ENCODE results near the gene PRPF40B.
A peak's percentile ranks its signal among the peaks of the same experiment; 100 is the strongest.
"Not testable (repeated sequence)": the region's sequence is repeated elsewhere in the genome, so short reads cannot be mapped to it uniquely, and the experiment has no call there.

The PRPF40B gene

DNA sequence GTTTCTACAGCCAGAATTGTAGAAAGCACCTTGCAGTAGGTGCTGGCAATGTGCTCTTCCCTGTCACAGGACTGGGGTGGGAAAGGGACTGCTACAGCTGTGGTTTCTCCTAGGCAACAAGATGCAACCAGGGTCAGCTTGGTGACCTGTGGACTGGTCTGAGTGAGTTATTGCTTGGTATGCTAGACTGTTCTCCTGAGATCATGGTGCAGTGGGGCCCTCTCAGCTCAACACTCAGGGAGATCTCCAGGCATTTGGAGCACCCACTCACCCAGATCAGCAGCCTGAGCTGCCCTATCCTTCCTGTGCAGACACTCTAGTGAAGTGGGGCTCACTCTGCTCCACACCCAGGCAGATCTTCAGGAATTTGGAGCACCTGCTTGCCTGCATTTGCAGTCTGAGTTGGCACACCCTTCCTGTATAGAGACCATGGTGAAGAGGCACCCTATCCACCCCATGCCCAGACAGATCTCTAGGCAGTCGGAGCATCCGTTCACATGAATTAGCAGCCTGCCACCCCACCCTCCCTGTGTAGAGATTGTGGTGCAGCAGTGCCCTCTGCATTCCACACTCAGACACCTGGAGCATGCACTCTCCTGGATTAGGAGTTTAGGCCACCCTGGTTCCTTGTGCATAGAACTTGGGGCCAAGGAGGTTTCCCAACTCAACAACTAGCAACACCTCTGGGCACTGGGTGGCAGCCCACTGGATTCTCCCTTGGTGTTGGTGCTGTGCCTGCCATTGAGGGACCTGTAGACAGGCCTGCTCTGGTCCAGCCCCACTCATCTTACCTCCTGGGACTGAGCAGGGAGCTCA lies 14.1 kb upstream of the PRPF40B start:
- no peak for DNase-seq (ENCODE audit: low read depth)

DNA sequence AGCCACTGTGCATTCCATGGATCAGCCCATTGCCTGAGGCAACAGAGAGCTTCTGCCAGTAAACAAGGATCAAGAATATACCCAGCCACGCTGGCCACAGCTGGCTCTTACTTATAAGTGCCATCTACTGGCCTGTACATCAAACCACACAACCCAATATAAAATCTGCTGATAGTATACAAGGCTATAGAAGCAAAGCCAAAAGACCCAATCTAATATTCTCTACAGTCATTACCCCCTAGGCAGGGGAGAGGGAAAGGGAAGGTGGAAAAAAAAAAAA lies 13.5 kb upstream of the PRPF40B start:
- DNase-seq (ENCODE audit: low read depth): no peak

DNA sequence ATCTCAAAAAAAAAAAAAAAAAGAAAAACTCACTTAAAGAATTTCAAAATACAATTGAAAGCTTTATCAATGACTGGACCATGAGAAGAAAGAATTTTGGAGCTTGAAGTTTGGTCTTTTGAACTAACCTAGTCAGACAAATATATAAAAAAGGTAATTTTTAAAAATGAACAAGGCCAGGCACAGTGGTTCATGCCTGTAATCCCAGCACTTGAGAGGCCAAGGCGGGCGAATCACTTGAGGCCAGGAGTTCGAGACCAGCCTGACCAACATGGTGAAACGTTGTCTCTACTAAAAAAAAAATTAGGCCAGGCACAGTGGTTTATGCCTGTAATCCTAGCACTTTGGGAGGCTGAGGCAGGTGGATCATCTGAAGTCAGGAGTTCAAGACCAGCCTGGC lies 12.6 kb upstream of the PRPF40B start:
- DNase-seq (ENCODE audit: low read depth): not testable (repeated sequence)

DNA sequence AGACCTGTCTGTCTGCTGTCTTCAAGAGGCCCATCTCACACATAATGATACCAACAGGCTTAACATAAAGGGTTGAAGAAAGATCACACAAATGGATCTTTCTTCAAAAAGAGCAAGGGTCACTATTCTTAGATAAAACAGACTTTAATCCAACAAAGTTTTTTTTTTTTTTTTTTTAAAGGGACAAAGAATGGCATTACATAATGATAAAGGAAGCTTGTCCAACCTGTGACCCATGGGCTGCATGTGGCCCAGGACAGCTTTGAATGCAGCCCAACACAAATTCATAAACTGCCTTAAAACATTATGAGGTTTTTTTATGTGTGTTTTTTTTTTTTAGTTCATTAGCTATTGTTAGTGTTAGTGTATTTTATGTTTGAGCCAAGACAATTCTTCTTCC lies 11.2 kb upstream of the PRPF40B start:
- DNase-seq (ENCODE audit: low read depth): no peak

DNA sequence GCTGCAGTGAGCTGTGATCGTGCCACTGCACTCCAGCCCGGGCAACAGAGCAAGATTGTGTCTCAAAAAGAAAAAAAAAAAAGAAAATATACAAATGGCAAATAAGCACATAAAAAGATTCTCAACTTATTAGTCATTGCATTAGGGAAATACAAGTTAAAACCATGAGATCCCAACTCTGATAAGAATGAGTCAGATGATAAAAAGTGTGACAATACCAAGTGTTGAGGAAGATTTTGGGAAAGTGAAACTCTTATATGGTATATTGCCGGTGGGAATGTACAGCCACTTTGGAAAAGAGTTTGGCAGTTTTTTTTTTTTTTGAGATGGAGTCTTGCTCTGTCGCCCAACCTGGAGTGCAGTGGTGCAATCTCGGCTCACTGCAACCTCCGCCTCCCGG lies 7.6 kb upstream of the PRPF40B start:
- no peak for DNase-seq (ENCODE audit: low read depth)

DNA sequence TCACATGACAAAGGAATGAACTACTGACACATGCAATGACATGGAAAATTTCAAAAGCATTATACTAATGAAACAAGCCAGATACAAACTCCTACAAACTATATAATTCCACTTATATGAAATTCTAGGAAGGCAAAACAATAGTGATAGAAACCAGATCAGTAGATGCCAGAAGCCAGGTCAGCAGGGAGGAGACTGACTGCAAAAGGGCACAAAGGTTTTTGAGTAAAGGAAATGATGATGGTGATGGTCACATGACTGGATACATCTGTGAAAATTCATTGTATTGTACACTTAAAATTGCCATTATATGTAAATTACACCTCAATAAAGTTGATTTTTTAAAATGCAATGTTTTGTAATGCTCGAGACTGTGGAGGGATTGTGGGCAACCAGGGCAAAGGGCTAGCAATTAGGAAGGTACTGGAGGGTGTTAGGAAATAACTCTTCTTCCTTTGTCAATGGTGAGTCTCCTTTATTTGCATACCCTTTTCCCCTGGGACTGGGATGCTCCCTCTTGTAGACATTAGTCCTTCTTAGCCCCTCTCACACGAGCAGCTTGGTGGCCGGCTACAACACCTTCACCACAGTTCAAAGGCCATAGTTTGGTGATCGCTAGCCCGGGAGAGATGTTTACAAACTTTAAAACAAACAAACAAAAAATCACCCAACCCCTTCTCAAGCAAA lies 6.7 kb upstream of the PRPF40B start:
- no peak for DNase-seq (ENCODE audit: low read depth)

DNA sequence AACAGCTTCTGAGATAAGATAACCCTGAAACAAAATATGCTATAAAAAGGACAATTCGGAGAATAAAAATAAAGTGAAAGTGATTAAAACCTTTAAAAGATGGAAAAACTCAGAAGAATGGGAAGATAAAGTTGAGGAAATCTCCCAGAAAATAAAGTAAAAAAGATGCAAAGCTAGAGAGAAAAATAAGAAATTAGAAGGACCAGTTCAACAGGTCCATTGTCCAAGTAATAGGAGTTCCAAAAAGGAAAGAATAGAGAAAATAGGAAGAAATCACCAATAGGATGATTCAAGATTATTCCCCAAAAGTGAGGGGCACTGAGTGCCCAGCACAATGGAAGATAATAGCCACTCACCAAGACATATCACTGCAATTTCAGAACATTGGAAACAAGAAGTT lies 4.8 kb upstream of the PRPF40B start:
- no peak for DNase-seq (ENCODE audit: low read depth)

DNA sequence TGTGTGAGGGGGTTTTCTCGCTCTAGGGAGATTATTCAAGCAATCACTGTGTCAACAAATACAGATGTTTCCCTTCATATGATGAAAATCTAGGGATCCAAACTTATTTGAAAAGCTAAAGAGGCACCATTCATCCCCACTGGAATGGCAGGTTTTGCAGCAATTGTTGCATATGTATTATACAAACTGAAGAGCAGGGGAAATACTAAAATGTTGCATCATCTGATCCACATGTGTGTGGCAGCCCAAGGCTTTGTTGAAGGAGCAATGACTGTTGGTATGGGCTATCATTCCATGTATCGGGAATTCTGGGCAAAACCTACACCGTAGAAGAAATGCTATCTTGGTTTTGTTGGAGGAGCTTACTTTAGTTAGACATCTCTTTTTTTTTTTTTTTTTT lies 4.1 kb upstream of the PRPF40B start:
- no peak for DNase-seq (ENCODE audit: low read depth)

DNA sequence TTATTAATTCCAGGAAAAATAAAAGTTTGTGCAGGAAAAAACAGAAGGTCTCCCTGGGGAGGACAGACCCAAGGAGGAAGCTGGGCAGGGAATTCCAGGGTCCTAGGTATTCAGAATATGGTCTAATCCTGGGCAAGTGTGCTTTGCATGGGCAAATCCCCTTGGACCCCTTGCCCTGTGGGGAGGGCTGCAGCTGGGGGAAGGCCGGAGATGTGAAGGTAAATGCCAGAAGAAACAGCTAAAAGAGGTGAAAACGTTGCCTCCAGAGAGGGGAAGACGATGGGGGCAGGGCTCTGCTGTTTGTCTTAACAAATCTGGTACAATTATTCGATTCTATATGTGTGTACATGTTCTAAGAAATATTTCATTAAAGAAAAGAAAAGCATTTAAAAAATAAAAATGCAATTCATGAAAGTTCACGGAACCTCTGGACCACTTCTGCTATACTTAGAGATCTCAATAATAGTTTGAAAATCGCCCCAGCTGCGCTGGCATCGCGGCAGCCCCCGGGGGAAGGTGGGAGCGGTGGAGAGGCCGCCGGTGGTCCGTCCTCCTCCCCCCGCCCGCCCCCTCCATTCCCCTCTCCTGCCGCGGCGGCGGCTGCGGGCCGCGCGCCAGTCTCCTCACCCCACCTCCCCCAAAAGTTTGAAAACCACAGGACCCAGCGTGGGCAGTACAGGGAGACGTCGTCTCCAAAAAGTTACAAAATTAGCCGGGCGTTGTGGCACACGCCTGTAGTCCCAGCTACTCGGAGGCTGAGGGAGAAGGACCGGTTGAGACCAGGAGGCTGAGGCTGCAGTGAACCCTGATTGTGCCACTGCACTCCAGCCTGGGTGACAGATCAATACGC lies 1.5 kb upstream of the PRPF40B start:
- no peak for DNase-seq (ENCODE audit: low read depth)

DNA sequence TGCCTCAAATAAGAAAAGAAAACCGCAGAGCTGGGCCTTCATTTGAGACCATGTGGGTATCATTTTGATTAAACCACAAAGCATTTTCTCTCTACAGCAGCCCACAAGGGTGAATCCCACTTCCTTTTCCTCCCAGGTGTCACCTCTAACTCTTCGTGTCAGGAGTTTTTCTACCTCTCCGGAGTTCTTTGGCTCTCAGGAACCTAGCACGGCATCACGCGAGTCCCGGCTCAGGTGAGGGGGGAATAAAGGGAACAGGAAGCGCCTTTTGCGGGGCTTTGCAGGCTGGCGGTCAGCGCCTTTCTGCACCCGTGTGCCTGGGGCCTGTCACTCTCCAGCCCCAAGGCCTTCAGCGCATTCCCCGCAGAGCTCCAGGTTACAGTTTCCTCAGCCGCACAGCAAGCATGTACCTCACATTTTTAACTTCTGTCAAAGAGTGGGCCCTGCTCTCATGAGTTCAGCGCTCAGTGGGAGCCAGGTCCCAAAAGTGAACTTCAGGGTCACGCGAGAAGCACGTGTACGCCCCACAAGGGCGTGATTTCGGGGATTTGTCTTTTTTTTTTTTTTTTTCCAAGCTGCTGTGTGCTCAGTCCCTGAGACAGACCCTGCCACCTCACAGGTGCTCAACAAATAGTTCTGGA lies 740 bp upstream of the PRPF40B start:
- peak; percentile 23 for DNase-seq (ENCODE audit: low read depth)

DNA sequence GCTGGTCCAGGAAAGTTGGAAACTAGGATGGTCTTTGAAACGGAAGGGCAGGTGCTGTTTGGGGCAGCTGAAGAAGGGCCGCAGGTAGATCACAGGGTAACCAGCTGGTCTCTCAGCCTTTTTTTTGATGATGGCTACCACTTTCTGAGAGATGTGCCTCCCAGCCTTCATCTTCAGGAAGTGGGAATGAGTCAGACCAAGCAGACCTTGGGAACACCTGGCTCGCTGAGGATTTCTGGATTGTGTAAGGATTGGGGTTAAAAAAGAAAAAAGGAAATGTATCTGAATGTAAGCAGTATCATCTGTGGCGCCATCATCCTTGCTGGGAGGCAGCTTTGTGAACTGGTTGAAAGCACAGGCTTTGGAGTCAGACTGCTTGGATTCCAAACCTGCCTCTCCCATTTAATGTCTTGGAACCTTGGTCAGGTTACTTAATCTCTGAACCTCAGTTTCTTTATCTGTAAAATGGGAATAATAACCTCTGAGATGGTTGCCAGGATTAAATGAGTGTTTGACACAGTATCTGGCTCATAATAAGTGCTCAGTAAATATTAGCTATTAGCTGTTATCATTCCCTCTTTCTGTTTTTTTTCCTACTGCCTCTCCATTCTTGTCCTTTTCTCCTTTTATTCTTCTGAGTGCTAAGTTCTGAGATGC lies 1.7 kb downstream of the PRPF40B start:
- no peak for DNase-seq (ENCODE audit: low read depth)

DNA sequence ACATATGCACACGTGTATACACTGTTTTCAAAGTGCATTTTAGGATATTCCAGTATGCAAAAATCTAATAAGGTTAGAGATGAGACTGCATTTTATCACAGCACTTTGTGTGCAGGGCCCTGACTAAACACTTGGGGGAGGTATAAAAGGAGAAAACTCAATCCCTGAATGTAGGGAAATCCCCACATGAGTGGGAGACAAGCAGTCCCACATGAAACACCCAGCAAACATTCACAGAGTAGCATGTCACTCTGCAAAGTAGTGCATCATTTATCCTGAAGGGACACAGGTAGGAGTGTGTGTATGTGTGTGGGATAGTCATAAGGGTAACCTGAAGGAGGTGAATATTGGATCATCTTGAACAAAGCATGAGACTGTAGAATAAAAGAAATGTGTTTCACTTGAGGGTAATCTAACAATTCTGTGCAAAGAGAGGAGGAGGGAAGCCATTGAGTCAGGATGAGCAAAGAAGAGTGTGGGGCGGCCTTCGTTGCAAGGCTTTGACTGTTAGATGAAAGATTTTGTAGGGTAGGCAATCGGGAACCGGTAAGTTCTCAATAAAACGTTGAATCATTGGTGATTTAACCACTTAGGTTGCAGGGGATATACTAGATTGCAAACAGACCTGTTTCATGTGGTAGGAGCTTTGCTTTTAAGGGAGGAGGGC lies 2.9 kb downstream of the PRPF40B start:
- no peak for DNase-seq (ENCODE audit: low read depth)

DNA sequence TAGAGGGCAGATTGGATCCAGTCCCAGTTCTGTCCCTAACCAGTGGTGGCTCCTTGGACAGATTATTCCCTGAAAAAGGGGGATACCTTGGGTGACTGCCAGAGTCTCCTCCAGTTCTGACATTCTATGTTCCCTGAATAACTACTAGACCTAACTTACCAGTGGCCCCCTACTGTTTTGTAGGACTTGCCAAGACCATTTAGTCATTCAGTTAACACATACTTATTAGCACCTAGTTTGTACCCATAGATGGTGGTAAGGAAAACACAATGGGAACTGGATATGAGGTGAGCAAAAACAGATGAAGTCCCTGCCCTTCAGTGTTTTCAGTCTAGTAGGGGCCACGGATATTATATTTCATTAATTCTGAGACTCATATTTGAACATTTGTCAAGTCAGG lies 3.5 kb downstream of the PRPF40B start:
- no peak for DNase-seq (ENCODE audit: low read depth)

DNA sequence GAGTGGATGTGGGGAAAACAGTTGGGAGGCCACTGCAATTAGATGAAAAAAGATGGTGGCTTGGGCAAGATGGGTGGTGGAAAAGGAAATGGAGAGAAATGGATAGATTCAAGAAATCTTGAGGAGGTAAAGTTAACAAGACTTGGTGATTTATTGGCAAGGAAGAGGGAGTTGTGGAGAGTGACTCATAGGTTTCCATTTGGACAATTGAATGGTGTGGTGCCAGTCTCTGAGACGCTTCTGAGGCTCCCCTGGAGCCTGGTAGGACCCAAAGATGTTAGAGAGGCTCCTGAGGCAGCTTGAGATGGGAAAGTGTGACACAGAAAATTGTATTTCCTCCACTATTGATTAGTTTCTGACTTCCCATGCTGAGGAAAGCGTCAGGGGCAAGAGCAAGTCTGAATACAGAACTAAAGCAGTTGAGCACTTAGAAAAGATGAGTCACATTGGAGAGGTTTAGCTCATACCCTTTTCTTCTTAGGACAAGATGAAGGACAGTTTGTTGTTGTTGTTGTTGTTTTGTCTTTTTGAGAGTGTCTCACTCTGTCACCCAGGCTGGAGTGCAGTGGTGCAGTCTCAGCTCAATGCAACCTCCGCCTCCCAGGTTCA lies 4.5 kb downstream of the PRPF40B start:
- DNase-seq (ENCODE audit: low read depth): no peak

DNA sequence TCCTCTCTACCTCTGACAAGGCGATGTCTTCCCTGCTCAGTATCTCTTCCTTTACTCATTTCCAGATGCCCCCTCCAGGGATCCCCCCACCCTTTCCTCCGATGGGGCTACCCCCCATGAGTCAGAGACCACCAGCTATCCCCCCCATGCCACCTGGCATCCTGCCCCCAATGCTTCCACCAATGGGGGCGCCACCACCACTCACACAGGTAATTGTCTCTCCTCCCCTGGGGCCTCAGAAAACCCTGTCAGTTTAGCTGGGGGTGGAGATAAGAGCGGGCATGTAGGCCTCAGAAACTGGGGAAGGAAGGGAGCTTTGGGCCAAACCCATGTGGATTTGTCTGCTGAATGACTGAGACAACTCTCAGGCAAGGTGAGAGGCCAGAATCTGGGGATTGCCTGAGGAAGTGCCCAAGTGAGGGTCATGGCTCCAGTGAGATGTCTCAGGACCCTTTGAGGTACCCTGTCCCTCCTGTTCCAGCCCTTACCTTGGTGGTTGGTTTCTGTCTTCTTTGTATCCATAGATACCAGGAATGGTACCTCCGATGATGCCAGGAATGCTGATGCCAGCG lies 8.1 kb downstream of the PRPF40B start:
- no peak for DNase-seq (ENCODE audit: low read depth)

DNA sequence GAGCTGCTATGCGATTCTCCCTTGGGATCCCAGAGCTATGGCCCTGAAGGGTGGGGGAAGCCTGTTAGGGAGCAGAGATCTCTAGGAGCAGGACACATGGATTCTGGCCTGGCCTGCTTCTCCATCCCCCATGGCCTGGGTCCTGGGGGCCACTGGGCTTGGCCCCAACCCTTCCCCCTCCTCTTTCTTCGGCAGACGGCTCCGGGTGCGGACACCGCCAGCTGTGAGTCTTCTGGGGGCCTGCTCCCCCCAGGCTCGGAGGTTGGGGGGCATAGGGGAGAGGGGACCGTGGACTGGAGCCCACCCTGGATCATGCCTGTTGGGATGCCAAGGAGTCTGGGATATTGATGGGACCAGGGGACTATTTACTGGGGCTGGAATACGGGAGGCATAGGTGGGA lies 9.0 kb downstream of the PRPF40B start:
- DNase-seq (ENCODE audit: low read depth): no peak

DNA sequence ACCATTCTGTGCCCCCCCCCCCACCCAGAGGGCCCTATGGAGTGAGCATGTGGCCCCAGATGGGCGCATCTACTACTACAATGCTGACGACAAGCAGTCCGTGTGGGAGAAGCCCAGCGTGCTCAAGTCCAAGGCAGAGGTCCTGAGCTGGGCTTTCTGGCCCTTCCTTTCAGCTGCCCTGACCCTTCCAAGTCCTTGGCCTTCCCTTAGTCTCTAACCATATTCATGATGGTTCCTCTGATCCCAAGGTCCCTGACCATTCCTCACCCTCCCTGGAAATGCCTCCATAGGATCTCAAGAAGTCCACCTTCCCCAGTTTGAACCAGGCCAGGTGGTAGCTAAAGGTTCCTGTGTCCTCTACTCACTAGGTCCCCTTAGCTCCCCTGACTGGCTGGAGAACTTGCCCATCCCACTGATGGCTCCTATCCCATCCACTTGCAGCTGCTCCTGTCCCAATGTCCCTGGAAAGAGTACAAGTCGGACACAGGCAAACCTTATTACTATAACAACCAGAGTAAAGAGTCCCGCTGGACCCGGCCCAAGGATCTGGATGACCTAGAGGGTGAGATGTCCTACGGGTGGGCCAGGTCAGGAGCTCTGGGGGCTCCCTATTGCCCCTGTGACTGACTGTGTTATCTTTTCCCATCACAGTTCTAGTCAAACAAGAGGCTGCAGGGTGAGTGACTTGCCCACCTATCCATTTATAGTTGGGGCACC lies 9.8 kb downstream of the PRPF40B start:
- no peak for DNase-seq (ENCODE audit: low read depth)

DNA sequence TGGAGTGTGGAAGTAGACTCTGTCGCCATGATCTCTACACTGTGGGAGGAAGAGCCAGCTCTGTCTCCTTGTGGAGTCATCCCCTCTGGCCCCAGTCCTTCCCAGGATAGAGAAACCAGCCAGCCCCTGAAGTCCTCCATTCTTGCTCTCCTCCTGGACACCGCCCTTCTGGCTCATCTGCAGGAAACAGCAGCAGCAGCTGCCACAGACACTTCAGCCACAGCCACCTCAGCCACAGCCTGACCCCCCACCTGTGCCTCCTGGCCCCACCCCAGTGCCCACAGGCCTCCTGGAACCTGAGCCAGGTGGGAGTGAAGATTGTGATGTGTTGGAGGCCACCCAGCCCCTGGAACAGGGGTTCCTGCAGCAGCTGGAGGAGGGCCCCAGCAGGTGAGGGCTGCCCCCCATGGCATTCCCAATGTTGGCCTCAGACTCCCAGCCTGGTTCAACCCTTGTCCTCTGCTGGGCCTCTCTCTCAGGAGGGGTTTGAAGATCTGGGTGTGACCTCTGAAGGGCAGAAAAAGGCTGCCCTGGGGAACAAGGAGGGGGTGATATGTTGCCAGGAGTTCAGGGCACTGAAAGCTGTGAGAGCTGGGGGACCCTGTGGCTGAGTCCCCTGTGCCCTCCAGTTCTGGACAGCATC lies 10.5 kb downstream of the PRPF40B start:
- DNase-seq (ENCODE audit: low read depth): no peak

DNA sequence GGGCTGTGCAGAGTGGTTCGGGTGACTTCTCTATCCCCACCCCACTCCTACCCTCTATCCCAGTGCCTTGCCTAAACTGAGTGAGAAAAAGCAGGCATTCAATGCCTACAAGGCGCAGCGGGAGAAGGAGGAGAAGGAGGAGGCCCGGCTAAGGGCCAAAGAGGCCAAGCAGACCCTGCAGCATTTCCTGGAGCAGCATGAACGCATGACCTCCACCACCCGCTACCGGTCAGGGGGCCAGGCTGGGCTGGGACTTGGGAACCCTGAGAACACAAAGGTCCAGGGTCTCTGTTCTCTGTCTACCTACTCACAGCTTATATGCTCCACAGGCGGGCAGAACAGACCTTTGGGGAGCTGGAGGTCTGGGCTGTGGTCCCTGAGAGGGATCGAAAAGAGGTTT lies 11.7 kb downstream of the PRPF40B start:
- DNase-seq (ENCODE audit: low read depth): no peak

DNA sequence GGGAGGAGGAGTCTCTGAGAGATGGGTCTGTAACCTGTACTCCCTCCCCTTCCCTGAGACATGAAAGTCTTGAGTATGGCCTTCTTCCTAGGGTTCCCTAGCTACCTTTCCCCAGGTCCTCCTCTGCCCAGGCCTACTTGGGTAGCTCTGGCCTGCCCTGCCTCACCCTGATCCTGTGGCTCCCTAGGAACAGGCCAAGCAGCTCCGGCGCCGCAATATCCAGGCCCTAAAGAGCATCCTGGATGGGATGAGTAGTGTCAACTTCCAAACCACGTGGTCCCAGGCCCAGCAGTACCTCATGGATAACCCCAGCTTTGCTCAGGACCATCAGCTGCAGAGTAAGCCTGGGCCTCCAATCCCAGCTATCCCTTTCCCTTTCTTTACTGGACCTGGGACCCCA lies 12.3 kb downstream of the PRPF40B start:
- no peak for DNase-seq (ENCODE audit: low read depth)

Data from activated T-cell treated with anti-CD3 and anti-CD28 coated beads for 1 hour (primary cell).